ENCODE results near the gene TRMT10B. TPM values are rescaled to one million over a fixed set of nuclear protein-coding genes. Genes with fewer than 3 reads are reported as not detected.

TRMT10B gene
- total RNA-seq, 1 donor from 2014 or later: 4.5 TPM

Other genes with a start within 250 kb of the TRMT10B start
- gene FBXO10, start 177.4 kb upstream of the TRMT10B start, total RNA-seq: 6.7 TPM
- 56.4 TPM for gene TOMM5, start 161.2 kb upstream of the TRMT10B start, total RNA-seq
- 1.1 TPM for gene FRMPD1, start 102.9 kb upstream of the TRMT10B start, total RNA-seq
- 15.9 TPM for gene EXOSC3, start 31.3 kb downstream of the TRMT10B start, total RNA-seq
- gene DCAF10, start 47.0 kb downstream of the TRMT10B start, total RNA-seq: 20.8 TPM
- 21.4 TPM for gene SLC25A51, start 150.3 kb downstream of the TRMT10B start, total RNA-seq

Measured in left ventricle myocardium inferior (tissue), 1 donor.